HG02852 (cell line): Measurements from ENCODE around the gene PDE7B.
"Not testable (repeated sequence)": the region's sequence is repeated elsewhere in the genome, so short reads cannot be mapped to it uniquely, and the experiment has no call there.

ENCODE experiments used
- ATAC-seq: cut with Tn5 transposase; IDR thresholded peaks from one replicate; pipeline ENCODE4 v1.9.1; 2021; ENCODE audit warnings: mild to moderate bottlenecking, moderate library complexity; ENCODE audit not compliant: unreplicated experiment

The PDE7B gene

GRCh38 chr6:136095986-136096385 is 244.5 kb downstream of the PDE7B start:
- no peak for ATAC-seq

GRCh38 chr6:136102991-136103688 is 251.6 kb downstream of the PDE7B start:
- ATAC-seq: no peak

GRCh38 chr6:136103763-136104311 is 252.3 kb downstream of the PDE7B start:
- no peak for ATAC-seq

- ATAC-seq: no peak
Measured at GRCh38 chr6:136104556-136104955, 253.1 kb downstream of the PDE7B start.

- ATAC-seq: not testable (repeated sequence)
Measured at GRCh38 chr6:136105797-136106196, 254.3 kb downstream of the PDE7B start.

- ATAC-seq: no peak
Measured at GRCh38 chr6:136108361-136108945, 257.0 kb downstream of the PDE7B start.

GRCh38 chr6:136111831-136112230 is 260.3 kb downstream of the PDE7B start:
- ATAC-seq: no peak

- no peak for ATAC-seq
Measured at GRCh38 chr6:136112262-136112661, 260.8 kb downstream of the PDE7B start.

- no peak for ATAC-seq
Measured at GRCh38 chr6:136113736-136114173, 262.3 kb downstream of the PDE7B start.

GRCh38 chr6:136114661-136115060 is 263.2 kb downstream of the PDE7B start:
- no peak for ATAC-seq

GRCh38 chr6:136115941-136116340 is 264.4 kb downstream of the PDE7B start:
- ATAC-seq: no peak

GRCh38 chr6:136117081-136117480 is 265.6 kb downstream of the PDE7B start:
- ATAC-seq: no peak

- ATAC-seq: no peak
Measured at GRCh38 chr6:136118787-136119186, 267.3 kb downstream of the PDE7B start.

GRCh38 chr6:136123468-136123867 is 272.0 kb downstream of the PDE7B start:
- no peak for ATAC-seq

GRCh38 chr6:136125585-136125984 is 274.1 kb downstream of the PDE7B start:
- no peak for ATAC-seq

GRCh38 chr6:136127873-136128272 is 276.4 kb downstream of the PDE7B start:
- ATAC-seq: no peak

- no peak for ATAC-seq
Measured at GRCh38 chr6:136129365-136129764, 277.9 kb downstream of the PDE7B start.

- ATAC-seq: no peak
Measured at GRCh38 chr6:136134268-136134667, 282.8 kb downstream of the PDE7B start.

- no peak for ATAC-seq
Measured at GRCh38 chr6:136134751-136135150, 283.2 kb downstream of the PDE7B start.

- no peak for ATAC-seq
Measured at GRCh38 chr6:136136274-136136673, 284.8 kb downstream of the PDE7B start.

GRCh38 chr6:136137008-136137692 is 285.6 kb downstream of the PDE7B start:
- no peak for ATAC-seq
